Breast epithelium (tissue), 4 donors: ENCODE data around the gene SCN1A. TPM values are rescaled to one million over a fixed set of nuclear protein-coding genes. Genes with fewer than 3 reads are reported as not detected.
"Not testable (repeated sequence)": the region's sequence is repeated elsewhere in the genome, so short reads cannot be mapped to it uniquely, and the experiment has no call there.

Experiments used
- DNase-seq, 2 donors: peaks; one replicate each; pipeline ENCODE4 v3.0.0-alpha.2; 2019; ENCODE audit warnings: low spot score in 2 of 2
- H3K27ac ChIP-seq, 2 donors: fragments of 200-600 bp; sonication (generic) in 1 of 2; one replicate each; pipeline ENCODE4 v1.5.1; 2016 to 2019; ENCODE audit warnings: mild to moderate bottlenecking in 1 of 2
- H3K27me3 ChIP-seq, 2 donors: fragments of 200-600 bp; sonication (generic) in 1 of 2; one replicate each; pipeline versions ENCODE4 v1.5.1 to v1.6.0; 2017 to 2019; ENCODE audit warnings: control low read depth in 1 of 2, mild to moderate bottlenecking in 1 of 2
- H3K36me3 ChIP-seq: fragments of 200-600 bp; one replicate; pipeline ENCODE4 v1.5.1; 2019
- H3K4me1 ChIP-seq, 2 donors: fragments of 200-600 bp; sonication (generic); one replicate each; pipeline ENCODE4 v1.5.1; 2016 to 2019; ENCODE audit warnings: control low read depth in 1 of 2
- H3K4me3 ChIP-seq, 3 donors: fragments of 200-600 bp; sonication (generic); 1 replicate in 2 of 3; 2 replicates in 1 of 3; pipeline ENCODE4 v1.5.1; 2016 to 2019; ENCODE audit warnings: mild to moderate bottlenecking in 3 of 3, moderate library complexity in 2 of 3
- H3K9me3 ChIP-seq, 2 donors: fragments of 200-600 bp; sonication (generic) in 1 of 2; one replicate each; pipeline ENCODE4 v1.5.1; 2016 to 2019; ENCODE audit warnings: control low read depth in 1 of 2
- CTCF ChIP-seq, 3 donors: fragments of 450-650 bp; IDR thresholded peaks; one replicate each; pipeline ENCODE4 v1.5.1; 2016 to 2017; ENCODE audit warnings: antibody characterized with exemption in 3 of 3, mild to moderate bottlenecking in 3 of 3, moderate library complexity in 3 of 3
- POLR2A ChIP-seq: fragments of 450-650 bp; IDR thresholded peaks from one replicate; pipeline ENCODE4 v1.6.1; 2016; ENCODE audit warnings: antibody characterized with exemption, mild to moderate bottlenecking, moderate library complexity
- POLR2AphosphoS5 ChIP-seq, 3 donors: sonication (generic); formaldehyde crosslinking; IDR thresholded peaks; one replicate each; pipeline ENCODE4 v1.6.1; 2017; ENCODE audit warnings: antibody characterized with exemption in 3 of 3
- intact Hi-C: fragments of 100-400 bp; cut with DNase I; formaldehyde crosslinking; loops from one replicate; pipeline ENCODE4 v1.15.1; 2023; ENCODE audit warnings: low total_unique reads
- total RNA-seq, 3 donors: library from RNA; depleted of rRNA; stranded (reverse); fragments of >200 nt; gene quantifications; one replicate each; pipeline ENCODE4 v1.1.0, GENCODE V29; 2016

SCN1A gene
- total RNA-seq, 3 donors from 2014 or later, result not detected

DNA sequence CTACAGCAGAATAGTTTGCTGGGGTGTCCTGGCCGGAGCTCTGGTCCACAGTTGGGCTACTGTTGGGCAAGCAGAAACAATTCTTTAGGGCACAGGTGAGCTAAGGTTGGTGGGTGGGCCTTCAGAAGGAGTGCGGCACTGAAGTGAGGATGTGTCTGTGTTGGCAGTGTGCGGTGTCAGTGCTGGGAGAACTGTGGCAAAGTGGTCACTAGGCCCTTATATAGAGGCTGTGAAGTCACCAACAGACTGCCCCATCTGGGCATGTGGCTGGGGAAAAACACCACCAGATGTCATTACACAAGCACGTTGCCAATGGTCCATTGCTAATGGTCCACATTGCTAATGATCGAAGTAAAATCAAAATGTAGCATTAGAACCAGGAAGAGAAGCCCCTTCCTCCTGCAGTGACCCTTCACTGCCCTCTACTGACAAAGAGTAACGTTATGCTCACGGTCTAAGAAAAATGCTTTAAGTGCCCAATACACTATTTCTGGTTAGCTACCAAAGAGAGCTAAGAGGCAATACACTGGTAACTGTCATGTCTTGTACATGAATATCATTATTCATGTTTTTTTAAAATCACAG lies 21.3 kb downstream of the SCN1A start:
- Histone ChIP-seq H3K27ac (no peak overlapping the region), H3K36me3 (no peaks in the 10 kb centered on the region), H3K4me1 (no peaks in the 10 kb centered on the region), H3K9me3 (peaks cover 0 to 10% of the 10 kb centered on the region in 2 donors), H3K27me3 (no peaks in the 10 kb centered on the region), H3K4me3 (no peak overlapping the region)
- intact Hi-C loops, result no loop called here
- no peak for DNase-seq
- TF ChIP-seq POLR2AphosphoS5 (IDR thresholded peaks at IDR 0.05), result no peak
- TF ChIP-seq POLR2A, result no peak
- TF ChIP-seq CTCF (IDR thresholded peaks at IDR 0.05), result no peak

DNA sequence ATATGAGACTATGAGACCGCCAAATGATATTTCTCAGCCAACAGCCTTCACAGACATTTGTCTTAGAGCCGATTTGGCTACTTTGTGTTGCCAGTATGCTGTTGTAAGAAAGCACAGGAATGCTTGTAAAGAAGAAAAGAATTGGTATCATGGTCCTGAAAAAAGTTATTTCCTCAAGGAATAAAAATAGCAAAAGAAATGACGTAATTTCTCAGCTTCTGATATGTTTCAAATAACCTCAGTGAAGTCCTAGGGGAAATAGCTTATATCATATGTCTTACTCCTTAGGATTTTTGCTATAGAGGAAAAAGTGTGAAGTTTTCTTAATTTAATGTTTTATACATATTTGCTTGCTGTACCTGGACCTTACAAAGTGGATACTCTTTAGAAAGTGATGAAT lies 23.0 kb downstream of the SCN1A start:
- Histone ChIP-seq H3K4me3 (no peak overlapping the region), H3K9me3 (no peaks in the 10 kb centered on the region), H3K4me1 (no peaks in the 10 kb centered on the region), H3K27ac (no peak overlapping the region), H3K36me3 (no peaks in the 10 kb centered on the region), H3K27me3 (no peaks in the 10 kb centered on the region)
- no peak for TF ChIP-seq POLR2A
- no peak for TF ChIP-seq CTCF (IDR thresholded peaks at IDR 0.05)
- no peak for TF ChIP-seq POLR2AphosphoS5 (IDR thresholded peaks at IDR 0.05)
- DNase-seq, result no peak
- intact Hi-C loops, result no loop called here

- Histone ChIP-seq H3K27ac (no peak overlapping the region), H3K4me1 (no peaks in the 10 kb centered on the region), H3K36me3 (no peaks in the 10 kb centered on the region), H3K4me3 (no peak overlapping the region), H3K27me3 (no peaks in the 10 kb centered on the region), H3K9me3 (no peaks in the 10 kb centered on the region)
- intact Hi-C loops, result no loop called here
- DNase-seq, result no peak
- no peak for TF ChIP-seq POLR2A
- no peak for TF ChIP-seq POLR2AphosphoS5 (IDR thresholded peaks at IDR 0.05)
- no peak for TF ChIP-seq CTCF (IDR thresholded peaks at IDR 0.05)
Measured at GRCh38 chr2:166104084-166104483, 23.7 kb downstream of the SCN1A start.

DNA sequence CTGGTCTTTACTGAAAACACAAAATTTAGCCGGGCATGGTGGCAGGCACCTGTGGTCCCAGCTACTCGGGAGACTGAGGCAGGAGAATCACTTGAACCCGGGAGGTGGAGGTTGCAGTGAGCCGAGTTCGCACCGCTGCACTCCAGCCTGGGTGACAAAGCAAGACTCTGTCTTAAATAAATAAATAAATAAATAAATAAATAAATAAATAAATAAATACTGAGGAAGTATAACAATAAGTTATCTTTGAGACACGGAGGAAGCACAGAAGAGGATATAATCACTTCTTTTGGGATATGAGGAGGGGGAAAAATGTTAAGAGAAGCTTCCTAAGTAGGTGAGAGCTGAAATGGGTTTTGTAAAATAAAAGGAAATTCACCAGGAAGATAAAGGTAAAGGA lies 24.5 kb downstream of the SCN1A start:
- H3K9me3 ChIP-seq, DNase-seq, H3K4me1 ChIP-seq, intact Hi-C loops, H3K27me3 ChIP-seq, H3K36me3 ChIP-seq, H3K27ac ChIP-seq, H3K4me3 ChIP-seq: not testable (repeated sequence)

- no peak for TF ChIP-seq CTCF (IDR thresholded peaks at IDR 0.05)
- TF ChIP-seq POLR2AphosphoS5 (IDR thresholded peaks at IDR 0.05), result no peak
- no peak for TF ChIP-seq POLR2A
- intact Hi-C loops, result no loop called here
- no peak for DNase-seq
- Histone ChIP-seq H3K27ac (no peak overlapping the region), H3K36me3 (no peaks in the 10 kb centered on the region), H3K4me1 (no peaks in the 10 kb centered on the region), H3K27me3 (no peaks in the 10 kb centered on the region), H3K4me3 (no peak overlapping the region), H3K9me3 (no peaks in the 10 kb centered on the region)
Measured at GRCh38 chr2:166094325-166094724, 33.5 kb downstream of the SCN1A start.

DNA sequence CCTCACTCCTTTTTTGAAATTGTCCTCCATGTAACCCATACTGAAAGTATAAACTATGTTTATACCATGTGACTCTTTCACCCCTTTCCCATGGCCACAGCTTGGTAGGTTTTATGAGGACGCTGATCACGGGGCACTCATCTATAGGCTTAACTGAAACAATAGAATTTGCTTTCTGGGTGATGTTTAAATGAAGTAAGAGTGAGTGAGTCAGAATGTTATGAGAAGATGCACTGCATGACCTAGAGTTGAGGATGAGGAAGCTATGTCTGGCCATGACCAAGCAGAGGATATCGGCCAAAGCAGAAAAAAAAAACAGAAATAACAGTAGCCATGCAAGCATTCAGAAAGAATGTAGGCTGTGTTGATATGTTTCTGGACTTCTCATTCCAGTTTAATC lies 34.9 kb downstream of the SCN1A start:
- H3K27ac ChIP-seq, result no peak overlapping the region
- no peaks in the 10 kb centered on the region for H3K27me3 ChIP-seq
- intact Hi-C loops, result no loop called here
- no peak for TF ChIP-seq POLR2A
- no peak for TF ChIP-seq CTCF (IDR thresholded peaks at IDR 0.05)
- no peak for TF ChIP-seq POLR2AphosphoS5 (IDR thresholded peaks at IDR 0.05)
- no peak overlapping the region for H3K4me3 ChIP-seq
- no peaks in the 10 kb centered on the region for H3K36me3 ChIP-seq
- no peak for DNase-seq
- H3K9me3 ChIP-seq, result no peaks in the 10 kb centered on the region
- H3K4me1 ChIP-seq, result no peaks in the 10 kb centered on the region
